Superior temporal gyrus (tissue), 1 donor: ENCODE results near the gene MCM9.
A peak's percentile ranks its signal among the peaks of the same experiment; 100 is the strongest.

Source experiments
- DNase-seq: peaks from one replicate; pipeline ENCODE4 v3.0.0-alpha.2; 2016; ENCODE audit errors: extremely low spot score

Gene MCM9

GRCh38 chr6:118864341-118865099, 70.4 kb downstream of the MCM9 start:
- no peak for DNase-seq

GRCh38 chr6:118862443-118862842, 72.5 kb downstream of the MCM9 start:
- no peak for DNase-seq

GRCh38 chr6:118860880-118861279, 74.1 kb downstream of the MCM9 start:
- DNase-seq = no peak

DNA sequence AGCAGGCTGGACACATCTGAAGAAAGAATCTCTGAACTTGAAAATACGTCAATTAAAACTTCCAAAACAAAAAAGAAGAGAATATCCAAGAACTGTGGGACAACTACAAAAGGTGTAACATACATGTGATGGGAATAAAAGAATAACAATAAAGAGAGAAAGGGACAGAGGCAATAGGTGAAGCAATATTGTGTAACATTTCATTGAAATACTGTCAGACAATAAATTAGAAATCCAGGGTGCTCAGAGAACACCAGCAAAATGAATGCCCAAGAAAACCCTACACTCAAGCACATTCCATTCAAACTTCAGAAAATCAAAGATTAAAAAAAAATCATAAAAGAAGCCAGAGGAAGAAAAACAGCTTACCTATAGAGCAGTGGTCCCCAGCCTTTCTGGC, 74.6 kb downstream of the MCM9 start:
- DNase-seq = no peak

- no peak for DNase-seq
These were observed 75.4 kb downstream of the MCM9 start for GRCh38 chr6:118859517-118860064.

DNA sequence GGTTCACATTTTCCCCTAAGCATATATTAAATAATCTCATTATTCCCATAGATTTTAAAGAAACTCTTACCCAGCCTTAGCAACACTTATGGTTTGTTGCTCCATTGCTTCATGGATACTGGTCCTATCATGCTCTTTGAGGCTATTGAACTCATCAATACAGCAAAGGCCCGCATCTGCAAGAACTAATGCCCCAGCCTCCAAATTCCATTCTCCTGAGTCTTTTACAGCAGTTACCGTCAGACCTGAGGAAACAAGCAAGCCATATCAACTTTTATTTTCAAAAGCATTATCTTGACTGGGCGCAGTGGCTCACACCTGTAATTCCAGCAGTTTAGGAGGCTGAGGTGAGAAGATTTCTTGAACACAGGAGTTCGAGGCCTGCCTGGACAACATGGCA, 78.7 kb downstream of the MCM9 start:
- no peak for DNase-seq

- no peak for DNase-seq
These were observed 81.6 kb downstream of the MCM9 start for GRCh38 chr6:118853408-118853807.

DNA sequence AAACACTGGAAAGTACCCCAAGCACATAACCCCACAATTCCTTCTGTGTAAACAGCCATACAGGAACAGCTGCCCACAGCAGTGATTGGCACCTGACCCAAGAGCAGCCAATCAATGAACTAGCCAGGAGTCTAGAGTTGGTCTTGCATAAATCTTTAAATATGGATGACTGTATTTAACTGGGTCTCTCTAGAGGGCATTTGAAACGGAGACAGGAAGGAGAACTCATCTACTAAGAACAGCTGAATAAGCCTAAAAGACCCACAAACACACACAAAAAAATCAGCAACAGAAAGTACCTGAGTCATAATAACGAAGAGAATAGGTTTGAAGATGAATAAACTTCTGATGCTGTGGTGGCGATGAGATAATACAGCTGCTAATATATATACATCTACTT, 90.0 kb downstream of the MCM9 start:
- no peak for DNase-seq

- no peak for DNase-seq
These were observed 91.1 kb downstream of the MCM9 start for GRCh38 chr6:118843685-118844390.

- DNase-seq = peak; percentile 1
These were observed 104.3 kb downstream of the MCM9 start for GRCh38 chr6:118830691-118831090.

- no peak for DNase-seq
These were observed 105.0 kb downstream of the MCM9 start for GRCh38 chr6:118829817-118830478.

- DNase-seq = no peak
These were observed 108.9 kb downstream of the MCM9 start for GRCh38 chr6:118826096-118826495.

DNA sequence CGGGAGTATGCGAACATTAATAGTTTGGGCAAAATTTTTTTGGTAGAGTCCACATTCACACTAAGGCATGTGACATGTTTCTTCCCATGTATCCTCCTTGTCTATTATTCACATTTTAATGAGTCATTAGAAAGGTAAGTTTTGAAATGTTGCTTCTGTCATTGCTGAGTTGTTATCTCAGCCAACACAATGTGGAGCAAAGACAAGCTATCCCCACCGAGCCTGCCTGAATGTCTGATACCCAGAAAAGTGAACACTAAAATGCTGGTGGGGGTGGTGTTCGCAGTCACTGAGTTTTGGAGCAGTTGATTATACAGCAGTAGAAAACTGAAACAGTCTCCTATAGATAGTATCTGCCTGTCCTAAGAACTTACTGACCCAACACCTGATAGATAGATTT, 109.3 kb downstream of the MCM9 start:
- DNase-seq = no peak

DNA sequence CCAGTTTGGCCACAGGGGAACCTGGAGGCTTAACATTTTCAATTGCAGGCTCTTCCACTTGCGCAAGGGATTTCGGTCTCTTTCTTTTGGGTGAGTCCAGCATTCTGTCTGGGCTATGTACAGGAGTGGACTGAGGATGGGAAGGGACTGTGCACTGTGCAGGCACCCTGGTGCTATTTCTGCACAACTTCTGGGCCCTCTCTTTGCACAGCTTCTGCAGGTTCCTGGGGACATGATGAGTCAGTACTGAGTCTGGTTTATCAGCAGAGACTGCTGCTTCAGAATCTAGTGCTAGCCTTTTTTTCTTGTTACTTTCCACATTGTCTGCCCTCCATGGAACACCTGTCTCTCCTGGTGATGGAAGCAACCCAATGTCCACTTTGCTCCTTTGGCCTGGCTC, 119.5 kb downstream of the MCM9 start:
- DNase-seq = no peak

- no peak for DNase-seq
These were observed 121.2 kb downstream of the MCM9 start for GRCh38 chr6:118813775-118814174.

GRCh38 chr6:118812970-118813369, 122.0 kb downstream of the MCM9 start:
- no peak for DNase-seq

DNA sequence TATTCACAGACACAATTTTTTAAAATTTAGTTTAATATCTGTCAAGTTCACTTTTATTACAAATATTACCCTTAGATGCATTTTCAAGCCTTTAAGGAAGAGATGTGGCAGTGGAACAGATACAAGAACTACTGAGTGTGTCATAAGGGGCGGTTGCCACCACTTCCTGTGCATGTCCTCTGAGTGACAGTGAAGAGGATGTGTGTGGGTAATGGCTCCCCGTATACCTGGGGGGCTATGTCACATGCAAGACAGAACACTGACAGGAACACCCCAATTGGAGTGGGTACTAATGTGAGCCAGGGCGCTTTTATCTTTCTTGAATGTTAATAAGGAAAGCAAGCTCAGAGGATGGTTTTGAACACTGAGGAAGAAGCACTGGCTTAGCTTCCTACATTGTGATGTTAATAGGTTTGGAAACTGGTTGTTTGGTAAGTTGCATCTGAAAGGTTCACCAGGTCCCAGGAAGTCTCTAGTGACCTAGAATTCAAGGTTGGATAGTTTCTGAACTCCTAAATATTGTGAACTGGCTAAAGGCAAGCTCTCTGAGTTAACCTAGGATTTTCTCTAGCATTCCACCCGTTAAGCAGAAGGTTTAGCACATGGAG, 124.4 kb downstream of the MCM9 start:
- no peak for DNase-seq

DNA sequence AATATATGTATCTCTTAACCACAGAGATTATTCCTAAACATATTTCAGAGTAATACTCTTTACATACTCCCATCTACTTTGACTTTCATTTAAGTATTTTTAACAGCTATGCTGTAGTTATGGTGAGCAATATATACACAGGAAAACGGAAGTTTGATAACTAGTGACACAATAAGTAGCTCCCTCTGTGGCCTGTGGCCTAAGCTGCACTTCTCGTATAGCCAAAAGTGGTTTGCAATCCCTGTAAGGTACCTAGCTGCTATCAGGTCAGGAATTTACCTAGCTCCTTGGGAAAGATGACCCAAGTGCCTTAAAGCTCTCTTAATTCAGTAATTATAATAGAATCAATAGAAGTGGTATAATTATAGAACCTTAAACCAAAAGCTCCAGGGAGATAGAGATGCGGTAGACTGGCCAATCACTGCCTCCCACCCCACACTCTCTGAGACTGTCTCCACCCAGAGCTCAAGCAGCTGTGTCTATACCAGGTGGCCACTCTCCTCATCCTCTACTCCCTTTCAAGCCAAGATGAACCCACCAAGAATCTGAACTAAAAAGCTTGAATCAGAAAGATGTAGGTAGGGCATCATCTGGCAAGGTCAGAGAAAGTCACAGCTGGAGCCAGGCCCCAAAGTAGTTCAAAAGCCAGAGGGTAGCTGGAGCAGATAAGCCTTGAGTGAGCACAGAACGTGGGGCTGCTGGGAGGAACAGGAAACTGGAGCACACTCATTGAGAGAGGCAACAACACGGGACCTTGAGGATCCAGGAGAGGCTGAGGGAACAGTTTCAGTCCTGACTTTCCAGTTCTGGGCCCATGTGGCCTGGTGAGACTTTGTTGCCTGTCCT, 125.9 kb downstream of the MCM9 start:
- no peak for DNase-seq

DNA sequence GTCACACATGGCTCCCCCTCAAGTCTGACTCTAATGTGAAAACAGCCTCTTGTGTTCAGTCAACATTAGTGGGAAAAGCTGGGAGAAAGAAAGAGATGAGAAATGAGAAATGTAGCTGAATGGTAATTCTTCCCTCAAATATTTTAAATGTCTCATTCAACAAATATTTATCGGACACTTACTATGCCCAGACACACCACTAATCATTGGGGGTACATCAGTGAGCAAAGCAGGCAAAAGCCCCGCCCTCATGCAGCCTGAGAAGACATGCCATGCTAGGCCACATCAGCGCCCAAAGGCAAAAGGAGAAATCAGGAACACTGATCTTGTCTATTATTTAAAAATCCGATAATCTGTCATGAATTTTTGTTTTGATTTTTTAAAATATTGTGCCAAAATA, 130.9 kb downstream of the MCM9 start:
- DNase-seq = no peak

DNA sequence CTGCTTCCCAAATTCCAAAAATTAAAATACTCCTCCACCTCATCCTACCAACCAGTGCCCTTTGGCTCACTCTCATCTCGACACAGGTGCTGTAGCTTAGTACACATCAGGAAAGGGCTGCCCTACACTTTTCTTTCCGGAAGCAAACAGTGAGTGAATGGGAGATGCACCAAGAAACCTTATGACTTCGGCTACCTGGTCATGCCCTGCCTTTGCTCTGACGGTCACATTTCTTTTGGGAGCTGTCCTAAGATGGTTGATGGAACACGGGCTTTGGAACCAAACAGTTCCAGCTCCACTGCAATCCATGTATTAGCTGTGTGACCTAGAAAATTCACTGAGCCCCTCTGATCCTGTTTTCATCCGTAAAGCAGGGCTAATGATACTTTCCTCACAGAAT, 133.7 kb downstream of the MCM9 start:
- DNase-seq = no peak

GRCh38 chr6:118800394-118801071, 134.4 kb downstream of the MCM9 start:
- DNase-seq = peak; percentile 98
